ENCODE results near the gene RIPOR3.

RIPOR3 gene

GRCh38 chr20:50559856-50560638 is 131.3 kb downstream of the RIPOR3 start:
- TF ChIP-seq ZFX (IDR thresholded peaks at IDR 0.05; ENCODE audit: borderline replicate concordance) (no peak), CTCF (IDR thresholded peaks at IDR 0.05) (no peak)
- no peak overlapping the region for H3K27ac ChIP-seq

DNA sequence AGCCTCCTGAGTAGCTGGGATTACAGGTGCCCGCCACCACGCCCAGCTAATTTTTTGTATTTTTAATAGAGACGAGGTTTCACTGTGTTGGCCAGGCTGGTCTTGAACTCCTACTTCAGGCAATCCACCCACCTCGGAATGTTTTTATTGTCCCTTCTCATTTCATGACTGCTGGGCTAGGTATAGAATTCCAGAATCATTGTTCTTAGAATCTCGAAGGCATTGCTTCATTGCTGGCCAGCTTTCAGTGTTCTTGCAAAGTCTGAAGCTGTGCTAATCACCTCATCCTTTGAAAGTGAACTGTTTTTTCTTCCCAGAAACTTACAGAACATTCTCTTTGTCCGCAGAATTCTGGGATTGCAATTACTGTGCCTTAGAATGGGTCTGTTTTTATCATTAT is 132.2 kb downstream of the RIPOR3 start:
- no peak overlapping the region for H3K27ac ChIP-seq
- no peak for TF ChIP-seq CTCF (IDR thresholded peaks at IDR 0.05)
- TF ChIP-seq ZFX (IDR thresholded peaks at IDR 0.05; ENCODE audit: borderline replicate concordance), result no peak

- TF ChIP-seq ZFX (IDR thresholded peaks at IDR 0.05; ENCODE audit: borderline replicate concordance) (no peak), CTCF (IDR thresholded peaks at IDR 0.05) (no peak)
- no peak overlapping the region for H3K27ac ChIP-seq
Observed at GRCh38 chr20:50558483-50558925, 132.8 kb downstream of the RIPOR3 start.

GRCh38 chr20:50557549-50558134 is 133.7 kb downstream of the RIPOR3 start:
- H3K27ac ChIP-seq, result no peak overlapping the region
- TF ChIP-seq ZFX (IDR thresholded peaks at IDR 0.05; ENCODE audit: borderline replicate concordance), result no peak
- TF ChIP-seq CTCF (IDR thresholded peaks at IDR 0.05), result no peak

DNA sequence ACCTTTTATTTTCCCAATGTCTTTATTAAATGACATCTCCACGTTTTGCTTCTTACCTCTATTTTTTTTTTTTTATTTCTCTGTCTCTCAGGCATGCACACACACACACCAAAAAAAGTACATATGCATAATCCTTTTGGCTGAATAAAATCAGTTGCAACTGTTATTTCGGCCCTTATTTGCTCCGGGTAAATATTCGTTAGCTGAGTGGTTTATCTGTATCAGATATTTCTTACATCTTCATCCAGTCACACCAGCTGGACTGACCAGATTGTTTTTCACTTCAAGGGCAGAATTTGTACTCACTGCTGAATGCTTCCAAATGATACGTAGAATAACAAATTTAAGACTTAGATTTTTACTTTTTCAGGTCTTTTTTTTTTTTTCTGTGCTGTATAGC is 135.7 kb downstream of the RIPOR3 start:
- TF ChIP-seq CTCF (IDR thresholded peaks at IDR 0.05), result no peak
- TF ChIP-seq ZFX (IDR thresholded peaks at IDR 0.05; ENCODE audit: borderline replicate concordance), result no peak
- H3K27ac ChIP-seq, result no peak overlapping the region

DNA sequence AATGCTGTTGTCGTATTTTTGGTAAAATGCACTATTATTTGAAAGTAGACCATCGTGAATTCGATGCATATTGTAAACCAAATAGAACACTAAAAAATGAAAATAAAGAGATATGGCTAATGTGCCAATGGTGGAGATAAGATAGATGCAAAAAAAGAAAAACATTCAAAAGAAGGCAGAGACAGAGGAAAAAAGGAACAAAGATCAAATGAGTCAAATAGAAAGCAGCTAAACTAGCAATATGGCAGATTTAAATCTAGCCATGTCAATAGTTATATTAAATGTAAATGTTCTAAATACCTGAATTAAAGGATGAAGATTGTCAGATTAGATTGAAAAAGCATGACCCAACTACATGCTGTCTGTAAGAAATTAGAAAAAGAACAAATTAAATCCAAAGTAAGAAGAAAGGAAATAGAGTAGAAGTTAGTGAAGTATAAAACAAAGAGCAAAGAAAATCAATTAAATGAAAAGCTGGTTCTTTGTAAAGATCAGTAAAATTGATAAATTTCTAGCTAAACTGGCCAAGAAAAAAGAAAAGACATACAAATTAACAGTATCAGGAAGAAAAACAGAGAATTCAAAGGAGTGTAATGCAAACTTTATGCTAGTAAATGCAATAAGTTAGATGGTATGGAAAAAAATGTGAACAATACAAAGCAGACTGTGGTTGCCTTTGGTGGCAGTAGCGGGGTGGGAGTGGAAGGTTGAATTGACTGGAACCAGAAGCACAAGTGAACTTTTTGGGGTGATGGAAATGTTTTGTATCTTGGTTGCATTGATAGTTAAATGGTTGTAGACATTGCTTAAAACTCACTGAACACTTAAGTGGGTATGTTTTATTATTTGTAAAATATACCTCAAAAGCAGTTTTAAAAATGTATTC is 136.4 kb downstream of the RIPOR3 start:
- no peak overlapping the region for H3K27ac ChIP-seq
- TF ChIP-seq CTCF (IDR thresholded peaks at IDR 0.05) (no peak), ZFX (IDR thresholded peaks at IDR 0.05; ENCODE audit: borderline replicate concordance) (no peak)

Data from 22Rv1 (cell line).